KMS-11 (cell line): ENCODE results near the gene USP10.

Experiments used
- H2AFZ ChIP-seq: fragments of 200-600 bp; sonication (generic); 2 replicates; pipeline ENCODE4 v1.6.1; 2016; ENCODE audit warnings: antibody characterized with exemption, mixed run types, low read depth
- H3K27ac ChIP-seq: fragments of 200-600 bp; sonication (generic); 2 replicates; pipeline ENCODE4 v1.6.1; 2016; ENCODE audit warnings: mild to moderate bottlenecking, mixed run types
- H3K27me3 ChIP-seq: fragments of 200-600 bp; sonication (generic); 2 replicates; pipeline ENCODE4 v1.6.1; 2017; ENCODE audit warnings: mild to moderate bottlenecking, low read depth, mixed run types, moderate library complexity; ENCODE audit not compliant: insufficient read depth
- H3K36me3 ChIP-seq: fragments of 200-600 bp; sonication (generic); 2 replicates; pipeline ENCODE4 v1.6.1; 2017; ENCODE audit warnings: mild to moderate bottlenecking, mixed run types; ENCODE audit not compliant: insufficient read depth
- H3K4me1 ChIP-seq: fragments of 200-600 bp; sonication (generic); 2 replicates; pipeline ENCODE4 v1.6.1; 2016; ENCODE audit warnings: mild to moderate bottlenecking, low read depth, mixed run types; ENCODE audit not compliant: poor library complexity, severe bottlenecking
- H3K4me2 ChIP-seq: fragments of 200-600 bp; sonication (generic); 2 replicates; pipeline ENCODE4 v1.7.0; 2016; ENCODE audit warnings: mild to moderate bottlenecking, mixed run types
- H3K4me3 ChIP-seq: fragments of 200-600 bp; sonication (generic); IDR thresholded peaks from 2 replicates; pipeline ENCODE4 v1.6.1; 2017; ENCODE audit warnings: low read depth, low read length, mixed read lengths; ENCODE audit not compliant: insufficient read depth
- H3K79me2 ChIP-seq: fragments of 200-600 bp; sonication (generic); 2 replicates; pipeline ENCODE4 v1.6.1; 2016; ENCODE audit warnings: low read depth, mixed run types; ENCODE audit not compliant: insufficient read depth
- H3K9ac ChIP-seq: fragments of 200-600 bp; sonication (generic); 2 replicates; pipeline ENCODE4 v1.6.1; 2016; ENCODE audit warnings: mild to moderate bottlenecking, mixed run types
- H4K20me1 ChIP-seq: fragments of 200-600 bp; sonication (generic); 2 replicates; pipeline ENCODE4 v1.6.1; 2016; ENCODE audit warnings: mild to moderate bottlenecking, mixed run types; ENCODE audit not compliant: insufficient read depth
- CTCF ChIP-seq: fragments of 200-600 bp; sonication (generic); conservative IDR thresholded peaks from 2 replicates; pipeline ENCODE4 v1.6.1; 2017; ENCODE audit warnings: low read depth, mild to moderate bottlenecking, antibody characterized with exemption, low read length, moderate library complexity, mixed read lengths

USP10 gene

GRCh38 chr16:84815462-84815861 lies 115.7 kb downstream of the USP10 start:
- Histone ChIP-seq H3K4me2 (no peak overlapping the region), H2AFZ (no peak overlapping the region), H4K20me1 (no peaks in the 10 kb centered on the region), H3K27ac (no peak overlapping the region), H3K27me3 (peaks cover 71% of the 10 kb centered on the region), H3K4me1 (no peaks in the 10 kb centered on the region), H3K9ac (no peak overlapping the region), H3K4me3 (no peak overlapping the region), H3K36me3 (no peaks in the 10 kb centered on the region), H3K79me2 (no peaks in the 10 kb centered on the region)
- TF ChIP-seq CTCF, result no peak

GRCh38 chr16:84816023-84816422 lies 116.2 kb downstream of the USP10 start:
- Histone ChIP-seq H3K79me2 (no peaks in the 10 kb centered on the region), H3K27me3 (peaks cover 70% of the 10 kb centered on the region), H3K4me3 (no peak overlapping the region), H2AFZ (no peak overlapping the region), H3K36me3 (no peaks in the 10 kb centered on the region), H3K9ac (no peak overlapping the region), H3K4me1 (no peaks in the 10 kb centered on the region), H4K20me1 (no peaks in the 10 kb centered on the region), H3K4me2 (no peak overlapping the region), H3K27ac (no peak overlapping the region)
- TF ChIP-seq CTCF, result no peak

- no peak overlapping the region for H3K9ac ChIP-seq
- H3K4me1 ChIP-seq, result no peaks in the 10 kb centered on the region
- H2AFZ ChIP-seq, result no peak overlapping the region
- peaks cover 69% of the 10 kb centered on the region for H3K27me3 ChIP-seq
- H3K79me2 ChIP-seq, result no peaks in the 10 kb centered on the region
- H3K4me2 ChIP-seq, result no peak overlapping the region
- H3K4me3 ChIP-seq, result no peak overlapping the region
- no peak for TF ChIP-seq CTCF
- H4K20me1 ChIP-seq, result no peaks in the 10 kb centered on the region
- H3K36me3 ChIP-seq, result no peaks in the 10 kb centered on the region
- H3K27ac ChIP-seq, result no peak overlapping the region
Measured at GRCh38 chr16:84816485-84816884, 116.7 kb downstream of the USP10 start.

- H3K4me2 ChIP-seq, result no peak overlapping the region
- H3K4me1 ChIP-seq, result no peaks in the 10 kb centered on the region
- no peak for TF ChIP-seq CTCF
- no peaks in the 10 kb centered on the region for H3K36me3 ChIP-seq
- H3K9ac ChIP-seq, result no peak overlapping the region
- no peaks in the 10 kb centered on the region for H3K79me2 ChIP-seq
- H3K27me3 ChIP-seq, result peaks cover 69% of the 10 kb centered on the region
- H2AFZ ChIP-seq, result no peak overlapping the region
- no peaks in the 10 kb centered on the region for H4K20me1 ChIP-seq
- H3K4me3 ChIP-seq, result no peak overlapping the region
- no peak overlapping the region for H3K27ac ChIP-seq
Measured at GRCh38 chr16:84817206-84817605, 117.4 kb downstream of the USP10 start.
